Left renal cortex interstitium (tissue), 4 donors: ENCODE results near the gene LRP1B. TPM values are rescaled to one million over a fixed set of nuclear protein-coding genes. Genes with fewer than 3 reads are reported as not detected.
"Not testable (repeated sequence)": the region's sequence is repeated elsewhere in the genome, so short reads cannot be mapped to it uniquely, and the experiment has no call there.

Experiments used
- DNase-seq, 4 donors: peaks; one replicate each; pipeline ENCODE4 v3.0.0-alpha.2; 2013; ENCODE audit warnings: low read depth in 4 of 4, low spot score in 2 of 4, missing footprints in 1 of 4
- polyA plus RNA-seq, 4 donors: library from polyadenylated mRNA; unstranded; fragments of 120-200 nt; gene quantifications; one replicate each; pipeline ENCODE4 v1.2.1, GENCODE V29; 2013; ENCODE audit not compliant: insufficient read length in 4 of 4

The LRP1B gene
- polyA plus RNA-seq, 4 donors, result 0.82 to 0.99 (median 0.93) TPM

DNA sequence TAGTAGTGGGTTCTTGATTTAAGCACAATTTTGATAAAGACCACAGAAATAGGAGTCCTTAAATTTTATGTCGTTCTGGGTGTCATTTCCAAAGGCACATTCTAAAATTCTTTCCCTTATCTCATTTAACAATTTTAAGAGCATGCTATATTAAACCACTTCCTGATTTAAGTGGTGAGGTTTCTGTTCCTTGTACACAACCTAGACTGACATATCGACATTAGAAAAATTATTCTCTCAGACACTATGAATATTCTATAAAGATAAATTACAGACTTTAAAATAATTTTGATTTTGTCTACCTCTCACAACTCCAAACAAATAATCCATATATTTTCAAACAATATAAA is 923.8 kb downstream of the LRP1B start:
- DNase-seq, result no peak

DNA sequence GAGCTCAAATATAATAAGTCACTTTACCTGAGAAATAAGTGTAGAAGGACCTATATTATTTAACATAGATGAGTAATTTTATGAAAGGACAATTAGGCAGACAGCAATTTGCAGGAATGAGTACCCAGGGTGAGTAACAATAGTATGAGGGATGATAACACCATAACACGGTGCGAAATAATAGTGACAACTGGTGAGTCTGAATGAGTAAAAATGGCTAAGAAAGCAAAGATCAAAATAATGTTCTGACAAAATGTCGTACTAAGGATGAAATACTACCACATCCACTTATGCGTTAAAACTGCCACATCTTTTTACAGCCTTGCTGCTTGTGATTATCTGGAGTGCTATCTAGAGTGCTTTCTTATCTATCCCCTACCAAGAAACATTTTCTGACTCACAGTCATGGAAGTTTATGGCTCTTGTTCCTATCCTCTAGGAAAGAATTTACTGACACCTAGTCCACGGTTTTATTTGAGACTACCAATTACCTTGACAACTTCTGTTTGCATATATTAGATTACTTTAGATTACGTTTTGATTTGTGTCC is 929.7 kb downstream of the LRP1B start:
- no peak for DNase-seq

- DNase-seq, result no peak
Measured at GRCh38 chr2:141200191-141200590, 930.6 kb downstream of the LRP1B start.

DNA sequence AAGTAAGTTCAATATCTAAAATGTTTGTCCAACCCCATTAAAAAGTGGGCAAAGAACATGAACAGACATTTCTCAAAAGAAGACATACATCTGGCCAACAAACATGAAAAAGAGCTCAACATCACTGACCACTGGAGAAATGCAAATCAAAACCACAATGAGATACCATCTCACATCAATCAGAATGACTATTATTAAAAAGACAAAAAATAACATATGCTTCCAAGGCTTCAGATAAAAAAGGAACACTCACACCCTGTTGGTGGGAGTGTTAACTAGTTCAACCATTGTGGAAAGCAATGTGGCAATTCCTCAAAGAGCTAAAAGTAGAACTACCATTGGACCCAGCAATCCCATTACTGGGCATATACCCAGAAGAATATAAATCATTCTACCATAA is 931.1 kb downstream of the LRP1B start:
- DNase-seq, result no peak

DNA sequence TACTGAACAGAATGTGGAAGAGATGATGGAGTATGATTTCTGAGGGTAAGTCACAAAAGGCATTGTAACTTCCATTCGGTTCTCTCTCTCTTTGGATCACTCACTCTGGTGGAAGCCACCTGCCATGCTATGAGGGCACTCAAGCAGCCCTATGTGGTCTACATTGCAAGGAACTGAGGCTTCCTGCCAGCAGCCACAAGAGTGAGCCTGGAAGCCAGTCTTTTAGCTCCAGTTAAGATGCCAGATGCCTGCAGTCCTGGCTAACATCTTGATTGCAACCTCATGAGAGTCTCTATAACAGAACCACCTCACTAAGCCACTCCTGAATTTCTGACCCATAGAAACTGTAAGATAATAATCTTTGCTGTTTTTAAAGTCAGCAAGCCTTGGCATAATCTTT is 935.7 kb downstream of the LRP1B start:
- no peak for DNase-seq

DNA sequence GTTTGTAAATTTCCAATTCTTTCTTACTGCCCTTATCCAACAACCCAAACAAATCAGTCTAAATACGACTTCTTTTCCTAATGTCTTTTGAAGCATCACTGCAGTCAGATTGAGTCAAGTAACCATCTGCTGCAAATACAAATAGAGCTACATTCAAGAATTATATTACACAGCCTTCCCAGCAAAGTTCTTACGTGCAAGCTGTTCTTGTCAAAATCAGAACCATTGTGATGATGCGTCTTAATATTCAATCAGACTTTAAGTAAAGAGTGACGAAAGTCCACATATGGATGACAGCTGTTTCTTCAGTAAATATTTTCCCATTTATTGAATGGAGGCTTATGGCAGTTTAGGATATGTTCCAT is 943.8 kb downstream of the LRP1B start:
- DNase-seq, result no peak

DNA sequence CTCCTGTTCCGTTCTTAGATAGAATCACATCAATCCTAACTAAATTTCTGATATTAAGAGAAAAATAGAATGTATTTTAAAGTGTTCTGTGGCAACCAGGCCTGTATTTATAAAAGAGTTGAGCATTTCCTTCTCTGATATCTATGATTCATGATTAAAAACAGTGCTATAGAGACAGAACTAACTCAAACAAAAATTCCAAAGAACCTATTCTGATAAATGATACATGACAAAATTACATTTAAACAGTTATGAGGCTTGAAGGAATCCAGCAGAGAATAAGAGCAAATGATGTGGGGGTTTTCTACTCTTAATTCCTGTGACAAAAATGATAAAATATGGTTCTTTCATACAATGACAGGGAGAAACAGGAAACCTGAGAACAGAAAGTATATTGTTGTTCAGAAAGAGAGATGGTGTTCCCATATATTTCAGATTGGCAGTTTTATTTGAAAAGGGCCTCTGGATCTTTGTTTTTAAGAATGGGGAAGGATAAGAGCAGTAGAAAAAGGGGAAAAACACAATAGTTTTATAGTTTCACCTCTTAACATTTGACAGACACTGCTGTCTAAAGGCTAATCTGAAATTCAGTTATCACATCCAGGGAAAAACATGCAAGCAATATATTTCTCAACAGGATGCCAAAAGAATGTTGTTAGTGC is 944.3 kb downstream of the LRP1B start:
- DNase-seq, result no peak

GRCh38 chr2:141182246-141182645 is 948.6 kb downstream of the LRP1B start:
- no peak for DNase-seq

DNA sequence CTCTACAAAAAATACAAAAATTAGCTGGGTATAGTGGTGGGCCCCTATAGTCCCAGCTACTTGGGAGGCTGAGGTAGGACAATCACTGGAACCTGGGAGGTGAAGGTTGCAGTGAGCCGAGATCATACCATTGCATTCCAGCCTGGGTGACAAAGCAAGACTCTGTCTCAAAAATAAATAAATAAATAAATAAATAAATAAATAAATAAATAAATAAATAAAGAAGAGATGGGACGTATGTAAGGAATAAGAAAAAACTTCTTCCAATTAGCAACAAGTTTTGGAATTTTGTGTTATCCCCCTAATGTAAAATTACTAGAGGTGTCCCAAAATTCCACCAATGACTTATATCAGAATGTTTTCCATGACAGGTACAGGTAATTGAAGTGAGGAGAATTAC is 961.7 kb downstream of the LRP1B start:
- DNase-seq, result not testable (repeated sequence)

DNA sequence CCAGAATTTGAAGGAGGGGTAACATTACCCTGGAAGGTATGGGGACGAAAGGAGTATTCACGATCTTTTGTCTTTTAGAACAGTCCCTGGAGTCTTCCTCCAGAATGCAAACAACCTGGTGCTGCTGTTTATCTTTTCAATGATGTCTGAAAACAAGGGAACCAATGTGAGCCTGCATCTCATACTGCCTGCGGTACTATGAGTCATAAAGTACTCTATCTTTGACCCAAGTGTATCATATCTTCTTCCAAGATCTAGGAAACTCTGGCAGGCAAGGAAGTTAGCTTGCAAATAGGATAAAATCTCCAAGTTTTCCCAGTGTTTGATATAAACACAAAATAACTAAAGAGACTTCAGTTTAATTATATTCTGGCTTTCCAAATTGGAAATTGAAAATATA is 968.5 kb downstream of the LRP1B start:
- no peak for DNase-seq

DNA sequence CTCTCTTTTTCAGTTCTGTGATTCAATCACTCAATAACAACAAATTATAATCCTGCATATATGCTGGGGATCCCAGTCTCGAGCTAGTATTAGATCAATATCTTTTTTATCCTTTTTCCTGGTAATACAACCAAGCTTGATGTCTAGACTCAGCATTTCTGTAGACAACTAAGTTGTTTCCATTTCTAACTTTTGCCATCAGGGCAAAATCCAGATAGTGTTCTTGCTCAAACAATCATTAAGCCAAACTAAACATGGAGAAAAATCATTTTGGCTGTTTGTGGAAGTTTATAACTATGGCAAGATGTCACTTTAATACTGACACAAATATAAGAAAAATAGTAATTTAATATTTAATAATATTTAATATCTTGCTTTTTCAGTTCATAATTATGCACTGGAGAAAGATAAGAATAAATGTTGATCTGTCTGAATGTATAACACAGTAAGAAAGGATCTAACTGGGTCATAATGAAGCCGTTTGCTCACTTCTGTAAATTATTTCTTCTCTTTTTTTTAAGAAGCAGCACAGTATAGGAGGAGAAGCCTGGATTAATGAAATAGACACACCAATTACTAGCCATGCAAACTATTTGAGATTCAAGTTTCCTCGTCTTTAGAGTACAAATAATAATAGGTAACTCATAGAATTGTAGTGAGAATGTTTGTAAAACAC is 979.1 kb downstream of the LRP1B start:
- no peak for DNase-seq

- DNase-seq, result no peak
Measured at GRCh38 chr2:141142025-141142424, 988.8 kb downstream of the LRP1B start.

- DNase-seq, result no peak
Measured at GRCh38 chr2:141137122-141137693, 993.6 kb downstream of the LRP1B start.

DNA sequence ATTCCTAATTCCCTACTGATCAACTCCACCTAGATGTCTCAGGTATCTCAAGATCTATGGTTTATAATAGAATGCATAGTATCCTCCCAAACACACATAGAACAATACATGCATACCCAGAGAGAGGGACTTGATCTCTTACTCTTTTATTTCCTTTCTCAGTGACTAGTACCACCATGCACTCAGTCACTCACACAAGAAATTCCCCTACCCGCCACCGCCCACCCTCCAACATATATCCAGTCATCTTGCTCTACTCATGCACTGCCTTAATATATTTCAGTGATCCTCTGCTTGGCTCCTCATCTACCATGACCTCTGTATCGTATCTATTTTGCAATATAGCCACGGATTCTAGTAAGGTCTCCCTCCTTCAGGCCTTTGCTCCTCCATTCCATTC is 996.9 kb downstream of the LRP1B start:
- no peak for DNase-seq

DNA sequence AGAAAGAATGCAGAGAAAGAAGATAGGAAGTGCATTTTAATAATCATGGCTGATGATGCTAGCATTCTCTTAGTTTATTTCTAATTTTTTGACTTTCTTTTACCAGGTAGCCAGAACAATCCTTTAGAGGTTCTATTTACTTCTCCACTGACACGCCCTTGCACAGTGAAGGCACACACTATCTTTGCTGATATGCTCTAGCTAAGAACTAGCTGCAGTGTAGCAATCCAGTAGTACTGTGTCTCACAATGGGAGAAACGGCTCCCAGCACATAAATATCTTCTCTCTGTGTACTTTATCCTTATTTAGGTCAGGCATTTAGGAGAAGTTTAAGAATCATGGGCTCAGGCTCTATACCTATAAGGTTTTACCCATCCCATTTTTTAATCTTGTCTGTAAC is 1005.4 kb downstream of the LRP1B start:
- no peak for DNase-seq

GRCh38 chr2:141118836-141119235 is 1012.0 kb downstream of the LRP1B start:
- no peak for DNase-seq

DNA sequence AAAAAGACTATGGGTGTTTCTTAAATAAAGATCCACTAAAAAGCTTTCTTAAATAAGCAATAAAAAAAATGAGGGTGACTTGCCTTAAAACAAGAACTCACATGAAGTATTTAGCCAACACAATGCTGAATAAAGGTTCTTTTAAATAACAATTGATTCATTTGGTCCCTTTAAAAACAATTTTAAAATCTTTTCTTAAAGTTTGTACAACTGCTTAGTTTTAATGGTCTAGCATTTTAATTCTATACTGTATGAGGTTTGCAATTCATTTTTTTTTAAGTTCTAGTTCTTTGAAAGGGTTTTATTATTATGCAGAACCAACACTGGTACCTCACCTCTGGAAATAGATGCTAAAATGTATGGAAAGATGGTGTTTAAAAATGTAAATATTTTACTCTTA is 1017.5 kb downstream of the LRP1B start:
- no peak for DNase-seq

GRCh38 chr2:141109633-141110032 is 1021.2 kb downstream of the LRP1B start:
- DNase-seq, result no peak

DNA sequence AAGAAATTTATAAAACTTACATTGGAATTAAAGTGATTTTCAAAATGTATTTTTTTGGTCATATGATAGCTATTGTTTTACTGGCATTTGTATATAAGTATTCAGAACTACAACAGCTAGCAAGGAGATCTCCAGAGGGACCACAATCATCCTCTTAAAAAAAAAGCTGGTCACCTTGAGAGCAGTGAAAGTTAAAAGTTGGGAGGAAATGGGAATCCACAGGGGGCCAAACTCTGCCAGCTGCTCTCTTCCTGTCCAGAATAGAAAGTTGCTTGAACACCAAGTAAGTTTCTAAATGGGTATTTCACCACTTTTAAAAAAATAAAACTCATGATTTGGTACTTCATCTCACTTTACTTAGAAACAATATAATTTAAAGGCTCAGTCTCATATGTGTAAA is 1025.1 kb downstream of the LRP1B start:
- DNase-seq, result no peak

- no peak for DNase-seq
Measured at GRCh38 chr2:141103216-141103615, 1027.6 kb downstream of the LRP1B start.

DNA sequence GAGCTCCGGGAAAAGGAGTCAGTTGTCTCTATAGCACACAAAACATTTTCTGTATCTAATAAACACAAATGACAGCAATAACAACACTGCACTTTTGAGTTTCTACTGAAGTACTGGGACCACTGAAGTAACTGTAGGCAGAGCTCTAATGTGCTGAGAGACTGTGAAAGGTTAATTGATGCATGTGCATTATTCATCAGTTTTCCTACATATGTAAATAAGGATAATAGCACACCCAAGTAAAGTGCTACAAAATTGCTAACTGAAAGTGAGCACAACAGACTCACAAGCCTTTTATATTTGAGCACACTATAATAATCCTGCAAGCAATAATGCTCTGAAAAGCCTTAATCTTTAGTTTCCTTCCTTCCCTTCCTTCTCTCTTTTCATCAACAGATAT is 1051.6 kb downstream of the LRP1B start:
- DNase-seq, result no peak

DNA sequence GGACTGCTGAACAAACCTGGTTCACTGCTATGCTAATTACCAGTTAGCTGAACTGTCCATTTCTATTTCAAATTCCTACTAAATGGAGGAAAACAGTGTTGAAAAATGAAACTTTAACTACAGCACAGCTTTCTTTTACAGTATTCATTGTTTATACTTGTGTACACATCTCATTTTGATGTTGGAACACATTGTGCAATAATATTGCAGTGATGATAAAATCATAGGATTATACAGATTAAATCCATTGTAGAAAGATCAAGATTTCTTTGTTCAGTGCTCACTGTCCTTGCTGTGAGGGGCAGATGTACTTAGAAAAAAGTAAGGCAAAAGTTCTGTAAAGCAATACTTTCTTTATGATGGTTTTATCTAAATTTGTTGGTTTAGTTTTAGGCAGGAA is 1055.1 kb downstream of the LRP1B start:
- no peak for DNase-seq
